WTC11 (cell line): ENCODE data around the gene EMX2.

ENCODE experiments used
- ELF4 ChIP-seq: sonication (generic); formaldehyde crosslinking; IDR thresholded peaks from 2 replicates; pipeline ENCODE4 v1.8.1; 2022; ENCODE audit warnings: low read depth, mild to moderate bottlenecking, moderate library complexity, missing genetic modification reagents
- TCF7 ChIP-seq: sonication (generic); formaldehyde crosslinking; IDR thresholded peaks from 2 replicates; pipeline ENCODE4 v1.8.0; 2022; ENCODE audit warnings: mild to moderate bottlenecking, low read depth, missing genetic modification reagents, moderate library complexity
- ZNF138 ChIP-seq: sonication (generic); formaldehyde crosslinking; conservative IDR thresholded peaks from 2 replicates; pipeline ENCODE4 v1.8.1; 2022; ENCODE audit warnings: mild to moderate bottlenecking, moderate library complexity, missing genetic modification reagents
- TF ChIP-seq, protein P1 (sequence below): fragments of 200-600 bp; IDR thresholded peaks from 2 replicates; pipeline ENCODE4 v1.8.0; 2022; ENCODE audit warnings: antibody characterized with exemption
- TF ChIP-seq, protein P2 (sequence below): sonication (generic); formaldehyde crosslinking; conservative IDR thresholded peaks from 2 replicates; pipeline ENCODE4 v1.8.1; 2023; ENCODE audit warnings: mild to moderate bottlenecking, low read depth, missing genetic modification reagents, moderate library complexity
- TF ChIP-seq, protein P3 (sequence below): sonication (generic); formaldehyde crosslinking; IDR thresholded peaks from 2 replicates; pipeline ENCODE4 v1.8.1; 2023; ENCODE audit warnings: mild to moderate bottlenecking, missing genetic modification reagents

DNA sequence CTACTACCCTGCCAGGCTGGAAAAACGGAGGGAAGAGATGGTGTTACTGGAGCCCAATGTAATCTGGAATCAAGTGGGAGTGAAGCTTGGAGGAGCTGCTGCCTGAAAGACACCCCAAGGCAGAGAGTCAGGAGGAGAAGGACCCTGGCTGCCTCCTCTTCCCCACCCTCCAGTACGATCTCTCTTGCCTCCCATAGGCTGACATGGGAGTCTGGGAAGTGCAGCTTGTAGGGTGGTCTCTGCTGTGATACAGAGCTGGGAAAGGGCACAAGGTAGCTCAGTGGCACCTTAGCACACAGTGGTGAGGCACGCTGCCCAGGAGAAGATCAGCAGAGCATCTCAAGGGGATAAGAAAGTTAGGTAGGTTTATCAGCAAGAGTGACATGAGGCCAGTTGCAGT lies 35.9 kb downstream of the EMX2 start:
- TF ChIP-seq, protein P1, sequence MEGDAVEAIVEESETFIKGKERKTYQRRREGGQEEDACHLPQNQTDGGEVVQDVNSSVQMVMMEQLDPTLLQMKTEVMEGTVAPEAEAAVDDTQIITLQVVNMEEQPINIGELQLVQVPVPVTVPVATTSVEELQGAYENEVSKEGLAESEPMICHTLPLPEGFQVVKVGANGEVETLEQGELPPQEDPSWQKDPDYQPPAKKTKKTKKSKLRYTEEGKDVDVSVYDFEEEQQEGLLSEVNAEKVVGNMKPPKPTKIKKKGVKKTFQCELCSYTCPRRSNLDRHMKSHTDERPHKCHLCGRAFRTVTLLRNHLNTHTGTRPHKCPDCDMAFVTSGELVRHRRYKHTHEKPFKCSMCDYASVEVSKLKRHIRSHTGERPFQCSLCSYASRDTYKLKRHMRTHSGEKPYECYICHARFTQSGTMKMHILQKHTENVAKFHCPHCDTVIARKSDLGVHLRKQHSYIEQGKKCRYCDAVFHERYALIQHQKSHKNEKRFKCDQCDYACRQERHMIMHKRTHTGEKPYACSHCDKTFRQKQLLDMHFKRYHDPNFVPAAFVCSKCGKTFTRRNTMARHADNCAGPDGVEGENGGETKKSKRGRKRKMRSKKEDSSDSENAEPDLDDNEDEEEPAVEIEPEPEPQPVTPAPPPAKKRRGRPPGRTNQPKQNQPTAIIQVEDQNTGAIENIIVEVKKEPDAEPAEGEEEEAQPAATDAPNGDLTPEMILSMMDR, result no peak
- no peak for TF ChIP-seq TCF7 (CRISPR knock-in tag)
- no peak for TF ChIP-seq ELF4
- TF ChIP-seq, protein P2, sequence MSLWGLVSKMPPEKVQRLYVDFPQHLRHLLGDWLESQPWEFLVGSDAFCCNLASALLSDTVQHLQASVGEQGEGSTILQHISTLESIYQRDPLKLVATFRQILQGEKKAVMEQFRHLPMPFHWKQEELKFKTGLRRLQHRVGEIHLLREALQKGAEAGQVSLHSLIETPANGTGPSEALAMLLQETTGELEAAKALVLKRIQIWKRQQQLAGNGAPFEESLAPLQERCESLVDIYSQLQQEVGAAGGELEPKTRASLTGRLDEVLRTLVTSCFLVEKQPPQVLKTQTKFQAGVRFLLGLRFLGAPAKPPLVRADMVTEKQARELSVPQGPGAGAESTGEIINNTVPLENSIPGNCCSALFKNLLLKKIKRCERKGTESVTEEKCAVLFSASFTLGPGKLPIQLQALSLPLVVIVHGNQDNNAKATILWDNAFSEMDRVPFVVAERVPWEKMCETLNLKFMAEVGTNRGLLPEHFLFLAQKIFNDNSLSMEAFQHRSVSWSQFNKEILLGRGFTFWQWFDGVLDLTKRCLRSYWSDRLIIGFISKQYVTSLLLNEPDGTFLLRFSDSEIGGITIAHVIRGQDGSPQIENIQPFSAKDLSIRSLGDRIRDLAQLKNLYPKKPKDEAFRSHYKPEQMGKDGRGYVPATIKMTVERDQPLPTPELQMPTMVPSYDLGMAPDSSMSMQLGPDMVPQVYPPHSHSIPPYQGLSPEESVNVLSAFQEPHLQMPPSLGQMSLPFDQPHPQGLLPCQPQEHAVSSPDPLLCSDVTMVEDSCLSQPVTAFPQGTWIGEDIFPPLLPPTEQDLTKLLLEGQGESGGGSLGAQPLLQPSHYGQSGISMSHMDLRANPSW, result no peak
- TF ChIP-seq, protein P3, sequence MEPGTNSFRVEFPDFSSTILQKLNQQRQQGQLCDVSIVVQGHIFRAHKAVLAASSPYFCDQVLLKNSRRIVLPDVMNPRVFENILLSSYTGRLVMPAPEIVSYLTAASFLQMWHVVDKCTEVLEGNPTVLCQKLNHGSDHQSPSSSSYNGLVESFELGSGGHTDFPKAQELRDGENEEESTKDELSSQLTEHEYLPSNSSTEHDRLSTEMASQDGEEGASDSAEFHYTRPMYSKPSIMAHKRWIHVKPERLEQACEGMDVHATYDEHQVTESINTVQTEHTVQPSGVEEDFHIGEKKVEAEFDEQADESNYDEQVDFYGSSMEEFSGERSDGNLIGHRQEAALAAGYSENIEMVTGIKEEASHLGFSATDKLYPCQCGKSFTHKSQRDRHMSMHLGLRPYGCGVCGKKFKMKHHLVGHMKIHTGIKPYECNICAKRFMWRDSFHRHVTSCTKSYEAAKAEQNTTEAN (CRISPR knock-in tag), result no peak
- no peak for TF ChIP-seq ZNF138
